ENCODE results near the gene SAP30BP. TPM values are rescaled to one million over a fixed set of nuclear protein-coding genes. Genes with fewer than 3 reads are reported as not detected.

The SAP30BP gene
- polyA plus RNA-seq, 3 donors: 92.2 to 104 (median 98.5) TPM

GRCh38 chr17:75754378-75755204 lies 87.5 kb downstream of the SAP30BP start:
- DNase-seq: no peak

GRCh38 chr17:75755205-75755901 lies 88.2 kb downstream of the SAP30BP start:
- no peak for DNase-seq

- DNase-seq: no peak
Measured at GRCh38 chr17:75755990-75756389, 88.9 kb downstream of the SAP30BP start.

- DNase-seq: no peak
Measured at GRCh38 chr17:75756451-75757085, 89.4 kb downstream of the SAP30BP start.

- no peak for DNase-seq
Measured at GRCh38 chr17:75757086-75757681, 90.0 kb downstream of the SAP30BP start.

Other genes starting within 250 kb of the SAP30BP start
- gene TMEM94, start 210.7 kb upstream of the SAP30BP start, polyA plus RNA-seq (ENCODE audit: insufficient read length in 3 of 3): 100 to 1,000 TPM; 103 to 117 (median 105) TPM
- gene CASKIN2, start 151.8 kb upstream of the SAP30BP start, polyA plus RNA-seq (ENCODE audit: insufficient read length in 3 of 3): 10 to 100 TPM; 27.8 to 32.8 (median 32.7) TPM
- gene TSEN54, start 150.8 kb upstream of the SAP30BP start, polyA plus RNA-seq (ENCODE audit: insufficient read length in 3 of 3): 10 to 100 TPM; 45.4 to 58.8 (median 55.8) TPM
- gene LLGL2, start 141.6 kb upstream of the SAP30BP start, polyA plus RNA-seq (ENCODE audit: insufficient read length in 3 of 3): 100 to 1,000 TPM in 1 of 3 donors, 10 to 100 TPM in 2; 66.7 to 107 (median 99.7) TPM
- gene MYO15B, start 79.5 kb upstream of the SAP30BP start, polyA plus RNA-seq (ENCODE audit: insufficient read length in 3 of 3): 100 to 1,000 TPM; 130 to 193 (median 175) TPM
- 1 to 10 TPM; 6.6 to 9.2 (median 8.1) TPM for gene SMIM5, start 33.9 kb upstream of the SAP30BP start, polyA plus RNA-seq (ENCODE audit: insufficient read length in 3 of 3)
- gene RECQL5, start 184 bp upstream of the SAP30BP start, polyA plus RNA-seq (ENCODE audit: insufficient read length in 3 of 3): 10 to 100 TPM; 43.5 to 62.4 (median 55.2) TPM
- gene ITGB4, start 54.1 kb downstream of the SAP30BP start, polyA plus RNA-seq (ENCODE audit: insufficient read length in 3 of 3): 10 to 100 TPM; 12.5 to 17.1 (median 16.2) TPM
- 10 to 100 TPM; 33.7 to 40.4 (median 38.3) TPM for gene GALK1, start 97.9 kb downstream of the SAP30BP start, polyA plus RNA-seq (ENCODE audit: insufficient read length in 3 of 3)
- 10 to 100 TPM; 42.3 to 55.1 (median 46.7) TPM for gene UNK, start 117.5 kb downstream of the SAP30BP start, polyA plus RNA-seq (ENCODE audit: insufficient read length in 3 of 3)
- 1 to 10 TPM; 4.8 to 6.6 (median 6.3) TPM for gene UNC13D, start 177.1 kb downstream of the SAP30BP start, polyA plus RNA-seq (ENCODE audit: insufficient read length in 3 of 3)
- 10 to 100 TPM; 82.9 to 89.7 (median 88.1) TPM for gene WBP2, start 188.0 kb downstream of the SAP30BP start, polyA plus RNA-seq (ENCODE audit: insufficient read length in 3 of 3)
- 1 to 10 TPM; 7.5 to 9.5 (median 7.8) TPM for gene TRIM47, start 211.2 kb downstream of the SAP30BP start, polyA plus RNA-seq (ENCODE audit: insufficient read length in 3 of 3)
- 10 to 100 TPM; 14.6 to 16.7 (median 16.3) TPM for gene TRIM65, start 229.6 kb downstream of the SAP30BP start, polyA plus RNA-seq (ENCODE audit: insufficient read length in 3 of 3)
- 100 to 1,000 TPM in 1 of 3 donors, 10 to 100 TPM in 2; 91.2 to 114 (median 97.4) TPM for gene MRPL38, start 237.5 kb downstream of the SAP30BP start, polyA plus RNA-seq (ENCODE audit: insufficient read length in 3 of 3)

Measured in renal pelvis (tissue), 4 donors.